ENCODE measurements around the gene HOXB9.

The HOXB9 gene

DNA sequence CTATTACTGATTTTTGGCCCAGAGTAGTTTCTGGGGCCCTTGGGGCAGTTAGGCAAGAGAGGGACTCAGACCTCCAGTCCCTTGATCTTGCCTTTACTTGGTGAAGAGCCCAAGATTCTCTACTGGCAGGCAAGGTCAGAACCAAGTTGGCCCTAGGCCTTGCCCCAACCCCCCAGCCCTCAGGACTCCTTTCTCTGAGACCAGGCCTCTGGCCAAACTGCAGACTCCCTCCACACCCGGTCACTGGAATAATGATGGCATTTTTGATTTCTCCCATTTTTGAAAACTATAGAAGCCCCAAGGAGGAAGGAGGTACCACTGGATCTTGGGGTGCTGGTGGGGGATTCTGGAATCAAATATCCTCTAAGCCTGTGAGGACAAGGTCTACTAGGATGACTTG is 18.0 kb upstream of the HOXB9 start:
- no peak for TF ChIP-seq JUND (IDR thresholded peaks at IDR 0.05; ENCODE audit: low read depth)
- in situ Hi-C loops (cut with HindIII; ENCODE audit: low pct_unique_long_range_greater_than_20kb, low sequenced_read_pairs): no loop called here
- no peak for DNase-seq (ENCODE audit: low read depth in 1 of 2, low spot score in 1 of 2)

GRCh38 chr17:48643697-48644012 is 17.5 kb upstream of the HOXB9 start:
- TF ChIP-seq JUND (IDR thresholded peaks at IDR 0.05; ENCODE audit: low read depth): no peak
- DNase-seq (ENCODE audit: low read depth in 1 of 2, low spot score in 1 of 2): no peak
- in situ Hi-C loops (cut with HindIII; ENCODE audit: low pct_unique_long_range_greater_than_20kb, low sequenced_read_pairs): no loop called here

DNA sequence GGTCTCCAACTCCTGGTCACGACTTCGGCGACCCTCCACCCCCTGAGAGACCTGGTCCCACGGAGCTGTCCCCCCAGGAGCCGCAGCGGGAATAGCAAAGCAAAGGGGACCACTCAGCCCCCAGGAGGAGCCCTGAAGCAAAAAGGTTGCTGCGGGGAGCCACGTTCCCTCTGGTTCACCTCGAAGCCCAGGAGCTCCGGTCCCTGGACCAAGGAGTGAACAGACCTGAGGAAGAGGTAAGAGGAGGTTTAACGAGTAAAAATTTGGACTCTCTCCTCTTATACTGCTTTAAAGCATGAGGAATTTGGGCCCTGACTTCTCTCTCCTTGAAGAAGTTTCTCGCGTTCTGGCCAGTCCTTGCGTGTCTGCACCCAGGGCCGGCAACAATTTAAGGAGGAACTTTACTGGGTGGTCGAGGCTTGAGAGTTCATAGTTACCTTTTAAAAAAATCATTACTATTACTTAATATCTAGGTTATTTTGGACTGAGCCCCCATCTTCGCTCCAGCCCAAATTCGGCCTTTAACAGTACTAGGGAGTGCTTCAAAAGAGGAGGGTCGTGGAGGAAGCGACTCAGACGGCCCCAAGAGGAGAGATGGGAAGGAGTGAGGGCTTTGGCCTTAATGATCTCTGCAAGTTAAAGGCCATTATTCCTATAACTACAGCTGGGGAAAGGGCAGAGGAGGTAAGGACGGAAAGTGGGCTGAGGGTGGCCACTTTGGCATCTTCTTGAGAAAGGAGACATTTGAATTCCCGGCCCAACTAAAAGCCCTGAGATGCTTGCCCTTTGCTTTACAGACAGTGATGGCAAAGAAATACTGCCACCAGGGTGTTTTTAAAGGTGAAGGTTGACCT is 16.9 kb upstream of the HOXB9 start:
- TF ChIP-seq JUND (IDR thresholded peaks at IDR 0.05; ENCODE audit: low read depth): no peak
- in situ Hi-C loops (cut with HindIII; ENCODE audit: low pct_unique_long_range_greater_than_20kb, low sequenced_read_pairs): no loop called here
- peak in 1 of 2 experiments; percentile 7 for DNase-seq (ENCODE audit: low read depth in 1 of 2, low spot score in 1 of 2)

DNA sequence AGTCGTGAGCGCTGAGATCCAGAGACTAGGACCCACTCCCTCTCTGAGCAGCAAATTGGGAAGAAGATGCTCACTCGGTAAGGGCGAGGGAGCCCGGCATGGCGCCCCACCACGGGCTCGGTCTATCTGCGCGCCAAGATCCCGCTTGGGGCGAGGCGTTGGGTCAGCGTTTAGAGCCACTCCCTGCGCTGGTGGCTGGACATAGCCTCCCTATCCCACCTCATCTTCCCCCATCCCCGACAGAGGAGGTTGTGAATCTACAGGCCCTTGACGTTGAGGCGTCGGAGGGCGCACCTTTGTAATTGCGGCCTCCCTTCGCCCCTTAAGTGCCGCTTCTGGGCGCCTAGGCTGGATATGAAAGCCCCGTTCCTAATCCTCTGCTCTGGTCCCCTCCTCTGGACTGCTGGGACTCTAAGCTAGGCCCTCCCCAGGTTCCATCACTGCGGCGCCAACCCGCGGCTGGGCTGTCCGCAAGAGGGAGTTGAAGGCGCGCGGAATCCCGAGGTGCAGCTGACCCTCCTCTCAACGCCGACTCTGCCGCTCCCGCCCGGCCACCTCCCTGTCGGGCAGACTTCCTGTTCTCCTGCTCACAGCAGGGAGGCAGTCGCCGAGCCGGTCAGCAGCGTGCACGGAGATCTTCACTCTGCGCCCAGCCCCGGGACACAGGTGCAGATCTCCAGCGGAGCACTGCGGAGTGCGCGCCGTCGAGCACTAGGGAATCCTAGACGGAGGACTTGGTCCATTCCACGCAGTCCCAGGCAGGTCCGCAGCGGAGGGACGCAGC is 16.1 kb upstream of the HOXB9 start:
- in situ Hi-C loops (cut with HindIII; ENCODE audit: low pct_unique_long_range_greater_than_20kb, low sequenced_read_pairs): no loop called here
- DNase-seq (ENCODE audit: low read depth in 1 of 2, low spot score in 1 of 2): peak in 1 of 2 experiments; percentile 4
- no peak for TF ChIP-seq JUND (IDR thresholded peaks at IDR 0.05; ENCODE audit: low read depth)

DNA sequence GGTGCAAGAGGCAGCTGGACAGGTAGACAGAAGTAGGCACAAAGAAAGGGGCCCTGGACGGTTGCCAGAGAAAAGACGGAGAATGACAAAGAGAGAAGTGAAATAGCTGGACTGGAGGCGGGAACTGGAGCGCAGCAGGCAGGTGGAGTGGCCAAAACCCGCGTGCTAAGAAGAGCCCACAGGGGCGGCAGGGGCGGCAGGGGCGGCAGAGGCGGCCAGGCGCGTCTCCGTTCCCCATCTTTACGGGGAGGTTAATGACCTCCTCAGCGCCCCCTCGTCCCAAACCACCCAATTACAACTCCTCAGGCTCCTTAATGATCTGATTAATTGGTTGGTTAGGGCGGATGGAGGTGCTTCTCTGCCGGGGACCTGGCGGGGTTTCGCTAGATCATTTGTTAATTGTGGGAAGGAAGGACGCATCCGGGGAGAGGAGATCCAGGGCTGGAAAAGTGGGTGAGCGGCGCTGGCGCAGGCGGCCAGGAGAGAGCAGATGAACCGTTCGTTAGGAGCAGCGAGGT is 15.4 kb upstream of the HOXB9 start:
- no peak for DNase-seq (ENCODE audit: low read depth in 1 of 2, low spot score in 1 of 2)
- TF ChIP-seq JUND (IDR thresholded peaks at IDR 0.05; ENCODE audit: low read depth): no peak
- in situ Hi-C loops (cut with HindIII; ENCODE audit: low pct_unique_long_range_greater_than_20kb, low sequenced_read_pairs): no loop called here

DNA sequence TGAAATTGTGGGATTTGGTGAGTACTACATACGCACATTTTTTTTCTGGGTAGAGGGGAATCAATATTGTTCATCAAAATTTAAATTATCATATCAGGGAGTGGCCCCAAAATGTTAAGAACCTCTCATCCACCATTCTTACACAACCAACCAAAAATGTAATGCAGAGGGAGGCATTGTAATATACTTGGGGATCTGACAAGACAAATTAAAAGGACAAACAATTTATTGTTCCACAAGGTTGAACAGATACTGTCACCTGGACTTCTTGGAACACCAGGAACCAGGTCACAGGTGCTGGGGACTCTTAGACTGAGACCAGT is 14.7 kb upstream of the HOXB9 start:
- no peak for TF ChIP-seq JUND (IDR thresholded peaks at IDR 0.05; ENCODE audit: low read depth)
- in situ Hi-C loops (cut with HindIII; ENCODE audit: low pct_unique_long_range_greater_than_20kb, low sequenced_read_pairs): no loop called here
- DNase-seq (ENCODE audit: low read depth in 1 of 2, low spot score in 1 of 2): no peak

DNA sequence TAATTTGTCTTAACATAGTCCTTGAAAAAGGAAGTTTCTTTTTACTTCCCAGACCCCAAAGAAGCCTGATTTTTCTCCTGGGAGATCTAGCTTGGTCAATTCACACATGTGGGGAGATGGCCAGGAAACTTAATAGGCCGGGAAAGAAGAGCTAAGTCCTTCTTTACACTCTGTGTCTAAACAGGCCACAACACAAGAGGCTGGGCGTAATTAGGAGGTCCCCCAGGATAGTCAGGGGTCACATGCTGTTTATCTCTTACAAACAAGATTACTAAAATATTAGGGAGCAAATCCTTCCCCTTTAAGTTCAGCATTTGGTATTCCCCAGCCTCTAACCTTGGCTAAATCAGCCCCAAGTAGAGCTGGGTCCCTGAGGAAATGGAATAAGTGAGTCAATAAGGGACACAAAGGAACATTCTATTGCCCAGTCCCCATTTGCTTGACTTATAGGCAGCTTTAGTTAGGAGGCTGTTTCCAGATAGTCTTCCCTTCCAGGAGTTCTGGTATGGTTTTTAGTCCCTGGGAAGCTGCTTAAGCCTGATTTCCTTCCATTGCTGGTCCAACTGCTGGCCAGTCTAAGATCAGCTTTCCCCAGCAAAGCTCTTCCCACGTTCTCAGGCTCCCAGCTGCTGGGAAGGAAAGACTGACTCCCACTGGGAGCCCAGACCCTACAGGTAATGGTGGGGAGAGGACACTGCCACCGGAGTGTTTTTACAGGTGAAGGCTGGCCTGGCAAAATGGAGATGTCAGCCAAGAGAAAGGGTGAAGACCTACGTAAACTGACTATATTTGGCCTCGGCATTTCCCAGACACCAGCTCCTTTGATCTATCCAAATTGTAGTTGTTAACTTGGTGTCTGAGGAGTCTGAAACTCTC is 14.1 kb upstream of the HOXB9 start:
- in situ Hi-C loops (cut with HindIII; ENCODE audit: low pct_unique_long_range_greater_than_20kb, low sequenced_read_pairs): no loop called here

DNA sequence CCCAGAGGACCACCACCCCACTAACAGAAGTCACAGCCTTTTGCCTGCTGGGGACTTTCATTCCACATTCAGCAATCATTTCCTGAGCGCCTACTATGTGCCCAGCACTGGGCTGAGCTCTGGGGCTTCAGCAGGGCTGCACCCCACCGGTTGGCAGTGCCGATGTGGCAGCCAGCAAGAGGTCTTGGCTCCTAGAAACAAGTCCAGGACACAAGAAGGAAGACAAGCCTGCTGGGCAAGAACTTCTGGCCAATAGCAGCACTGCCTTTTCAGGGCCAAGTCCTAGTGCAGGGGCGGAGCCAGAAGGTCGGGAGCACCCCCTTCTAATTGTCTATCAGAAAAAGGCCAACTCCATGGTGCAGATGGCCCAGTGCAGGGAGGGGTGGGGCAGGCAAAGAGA is 13.0 kb upstream of the HOXB9 start:
- in situ Hi-C loops (cut with HindIII; ENCODE audit: low pct_unique_long_range_greater_than_20kb, low sequenced_read_pairs): no loop called here
- DNase-seq (ENCODE audit: low read depth in 1 of 2, low spot score in 1 of 2): peak in 1 of 2 experiments; percentile 87
- no peak for TF ChIP-seq JUND (IDR thresholded peaks at IDR 0.05; ENCODE audit: low read depth)

More for the DNA sequence above, 14.1 kb upstream of the HOXB9 start:
- DNase-seq (ENCODE audit: low read depth in 1 of 2, low spot score in 1 of 2): no peak
- TF ChIP-seq JUND (IDR thresholded peaks at IDR 0.05; ENCODE audit: low read depth): no peak

DNA sequence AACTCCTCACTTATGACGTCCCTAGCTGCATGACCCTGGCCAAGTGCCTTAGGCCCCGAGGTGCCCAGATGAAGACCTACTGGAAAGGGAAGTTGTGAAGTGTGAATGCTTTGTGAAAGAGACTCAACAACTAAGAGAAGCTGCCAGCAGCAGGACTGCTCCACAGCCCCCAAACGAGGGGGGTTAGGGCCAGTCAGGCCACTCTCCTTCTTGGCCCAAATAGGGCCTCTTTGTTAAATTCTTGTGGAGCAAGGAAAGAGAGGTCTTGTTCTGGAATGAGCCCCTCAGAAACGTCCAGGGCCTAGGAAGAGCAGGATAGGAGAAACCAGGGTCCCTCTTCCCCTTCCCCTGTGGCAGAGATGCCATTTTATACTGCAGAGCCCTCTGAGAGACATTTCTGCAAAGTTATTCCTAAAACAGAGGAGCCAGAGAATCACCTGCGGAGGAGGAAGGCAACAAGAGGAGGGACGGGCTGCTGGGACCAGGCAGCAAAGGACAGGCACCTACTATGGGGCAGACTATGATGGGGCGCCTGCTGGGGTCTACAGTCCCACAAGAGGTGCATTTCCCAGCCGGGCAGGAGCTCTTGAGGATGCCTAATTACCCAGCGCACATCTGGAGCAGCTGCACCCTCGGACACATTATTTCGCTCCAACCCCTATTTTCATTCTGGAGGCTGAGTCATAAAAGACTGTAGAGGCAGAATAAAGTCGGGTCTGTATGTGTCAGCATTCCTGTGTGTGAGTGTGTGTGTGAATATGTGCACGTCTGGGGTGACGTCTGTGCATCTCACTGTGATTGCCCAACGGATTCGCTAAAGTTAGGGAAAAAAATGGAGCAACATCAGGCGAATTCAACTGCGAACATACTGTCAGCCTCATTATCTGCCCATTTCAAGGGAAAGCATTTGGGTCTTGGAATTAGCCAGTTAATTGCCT is 11.4 kb upstream of the HOXB9 start:
- in situ Hi-C loops (cut with HindIII; ENCODE audit: low pct_unique_long_range_greater_than_20kb, low sequenced_read_pairs): no loop called here
- DNase-seq (ENCODE audit: low read depth in 1 of 2, low spot score in 1 of 2): no peak

GRCh38 chr17:48636177-48637018 is 10.2 kb upstream of the HOXB9 start:
- peak; percentile 81 to 86 for DNase-seq (ENCODE audit: low read depth in 1 of 2, low spot score in 1 of 2)
- TF ChIP-seq JUND (IDR thresholded peaks at IDR 0.05; ENCODE audit: low read depth): no peak
- in situ Hi-C loops (cut with HindIII; ENCODE audit: low pct_unique_long_range_greater_than_20kb, low sequenced_read_pairs): no loop called here

More for the DNA sequence above, 11.4 kb upstream of the HOXB9 start:
- TF ChIP-seq JUND (IDR thresholded peaks at IDR 0.05; ENCODE audit: low read depth): no peak
